Fibroblast of skin of left quadriceps (primary cell): ENCODE measurements around the gene SLC2A9.
"Not testable (repeated sequence)": the region's sequence is repeated elsewhere in the genome, so short reads cannot be mapped to it uniquely, and the experiment has no call there.

Experiments
- DNase-seq, 2 experiments: peaks; one replicate each; pipeline ENCODE4 v3.0.0-alpha.2; 2013; ENCODE audit warnings: low read depth in 2 of 2

Gene SLC2A9

DNA sequence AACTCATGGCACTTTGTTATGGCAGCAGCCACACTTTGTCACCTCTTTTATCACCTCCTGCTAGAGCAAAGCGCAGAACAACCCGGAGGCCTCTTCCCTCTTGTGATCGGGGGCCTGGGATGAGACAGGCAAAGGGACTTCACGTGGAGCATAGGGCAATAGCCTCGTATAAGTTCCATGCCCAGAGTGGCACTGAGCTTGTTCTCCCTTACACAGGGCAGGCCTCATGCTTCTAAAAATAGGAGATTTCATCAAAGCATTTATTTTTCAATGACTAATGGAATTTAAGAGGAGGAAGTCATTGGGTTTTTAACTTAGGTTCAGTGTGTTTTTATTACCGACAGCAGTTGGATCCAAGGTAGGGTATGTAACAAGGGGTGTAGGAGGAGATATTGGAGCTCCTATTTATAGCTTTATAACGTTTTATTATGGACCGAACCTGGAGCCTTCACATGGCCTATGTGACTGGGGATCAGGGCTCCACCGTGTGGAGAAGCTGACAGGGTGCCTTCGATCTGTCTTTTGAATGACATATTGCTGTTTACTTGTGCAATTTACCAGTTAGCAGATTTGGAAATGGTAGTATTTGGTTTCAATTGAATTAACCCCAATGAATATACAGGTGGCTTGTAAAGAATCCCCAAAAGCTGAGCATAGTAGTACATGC, 93.8 kb downstream of the SLC2A9 start:
- no peak for DNase-seq

DNA sequence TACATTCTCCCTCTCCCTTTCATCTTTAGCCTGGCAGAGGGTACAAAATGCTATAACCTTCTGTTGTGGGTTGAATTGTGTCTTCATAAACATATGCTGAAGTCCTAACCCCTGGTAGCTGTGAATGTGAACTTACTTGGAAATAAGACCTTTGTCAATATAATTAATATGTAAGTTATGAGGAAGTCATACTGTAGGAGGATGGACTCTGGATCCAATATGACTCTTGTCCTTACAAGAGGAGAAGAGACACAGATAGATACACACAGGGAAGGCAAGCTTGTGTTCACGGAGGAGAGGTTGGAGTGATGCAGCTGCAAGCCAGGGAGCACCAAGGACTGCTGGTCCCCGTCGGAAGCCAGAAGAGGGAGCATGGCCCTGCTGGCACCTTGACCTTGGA, 94.7 kb downstream of the SLC2A9 start:
- no peak for DNase-seq

DNA sequence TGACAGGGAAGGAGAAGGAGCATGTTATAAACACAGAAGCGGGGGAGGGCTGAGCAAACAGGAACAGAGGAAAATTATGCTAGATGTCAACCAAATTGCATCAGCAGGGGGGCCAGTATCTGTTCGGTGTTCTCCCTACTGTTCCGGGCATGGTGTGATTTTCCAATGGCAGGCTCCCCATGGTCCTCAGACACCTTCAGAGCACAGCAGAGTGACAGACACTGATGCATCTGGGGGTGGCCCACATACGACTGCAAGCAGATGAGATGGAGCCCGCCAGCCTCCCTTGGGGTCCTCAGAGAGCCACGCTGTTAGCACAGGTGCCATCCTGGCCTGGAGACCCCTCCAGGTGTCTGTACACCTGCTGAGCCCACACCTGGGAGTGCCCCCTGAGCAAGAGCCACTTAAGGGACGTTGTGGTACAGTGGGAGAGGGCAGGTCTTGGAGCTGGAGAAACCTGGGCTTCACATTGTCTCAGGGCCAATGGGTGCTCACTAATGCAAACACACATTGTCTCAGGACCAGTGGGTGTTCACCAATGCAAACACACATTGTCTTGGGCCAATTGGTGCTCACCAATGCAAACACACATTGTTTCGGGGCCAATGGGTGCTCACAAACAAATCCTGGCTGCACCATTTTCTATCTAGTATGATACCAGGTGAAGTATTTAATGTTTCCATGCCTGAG, 95.4 kb downstream of the SLC2A9 start:
- no peak for DNase-seq

DNA sequence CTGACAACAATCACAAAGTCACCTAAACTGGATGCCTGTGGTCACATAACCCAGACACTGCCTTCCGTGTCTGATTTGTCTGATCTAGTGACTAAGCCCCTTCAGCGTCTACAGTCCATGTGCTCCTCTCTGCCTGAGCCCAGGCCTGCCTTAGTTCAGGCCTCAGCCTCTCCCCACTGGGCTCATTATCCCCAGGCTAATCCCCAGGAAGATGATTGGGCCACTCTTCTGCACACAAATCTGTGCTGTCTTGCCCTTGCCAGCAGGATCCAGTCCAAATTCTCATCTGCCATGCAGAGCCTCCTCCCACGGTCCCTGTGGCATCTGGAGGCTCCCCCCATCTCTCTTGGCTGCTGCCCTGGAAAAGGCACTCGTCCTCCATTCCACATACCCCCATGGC, 96.5 kb downstream of the SLC2A9 start:
- DNase-seq: no peak

DNA sequence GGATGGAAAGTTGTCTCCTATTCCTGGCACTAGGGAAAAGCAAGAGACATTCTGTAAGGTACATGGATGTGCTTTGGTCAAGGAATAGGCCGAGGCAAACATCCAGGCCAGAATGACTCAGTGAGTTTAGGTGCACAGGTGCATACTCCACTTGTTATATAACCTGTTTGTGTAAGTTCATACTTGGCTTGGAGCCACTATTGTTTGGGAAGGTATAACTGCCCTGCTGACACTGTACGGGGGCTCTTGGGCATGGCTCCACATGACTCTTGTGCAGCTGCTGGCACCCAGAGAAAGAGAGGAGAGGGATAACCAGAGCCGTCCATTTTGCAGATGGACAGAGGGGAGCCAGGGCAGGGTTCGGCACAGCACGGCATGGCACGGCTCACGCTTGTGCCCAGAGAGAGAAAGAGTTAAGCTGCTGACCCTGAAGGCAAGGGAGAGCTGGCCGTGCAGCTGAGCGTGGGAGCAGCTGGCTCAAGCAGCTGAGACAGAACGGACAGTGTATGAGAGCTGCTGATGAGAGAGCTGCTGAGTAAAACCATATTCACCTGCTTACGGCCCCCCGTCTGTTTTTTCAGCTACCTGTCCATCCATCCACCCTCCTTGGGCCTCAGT, 98.0 kb downstream of the SLC2A9 start:
- DNase-seq: no peak

DNA sequence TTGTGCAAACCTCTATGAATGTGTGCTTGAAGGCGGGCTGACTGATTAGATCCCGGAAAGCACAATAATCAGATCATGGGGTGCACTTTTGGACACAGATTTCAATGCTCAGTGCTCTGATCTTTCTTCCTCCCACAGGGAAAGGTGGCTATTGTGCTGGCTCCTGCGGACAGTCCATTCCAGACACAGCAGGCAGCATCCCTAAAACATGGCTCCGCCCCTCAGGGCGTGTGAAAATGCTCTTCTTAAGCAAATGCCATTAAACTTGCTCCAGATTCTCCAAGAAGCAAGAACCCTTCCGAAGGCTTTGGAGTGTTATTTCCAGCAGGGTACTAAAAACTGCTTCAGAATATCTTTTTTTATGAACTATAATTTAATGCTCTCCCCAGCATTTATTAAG, 100.0 kb downstream of the SLC2A9 start:
- no peak for DNase-seq

DNA sequence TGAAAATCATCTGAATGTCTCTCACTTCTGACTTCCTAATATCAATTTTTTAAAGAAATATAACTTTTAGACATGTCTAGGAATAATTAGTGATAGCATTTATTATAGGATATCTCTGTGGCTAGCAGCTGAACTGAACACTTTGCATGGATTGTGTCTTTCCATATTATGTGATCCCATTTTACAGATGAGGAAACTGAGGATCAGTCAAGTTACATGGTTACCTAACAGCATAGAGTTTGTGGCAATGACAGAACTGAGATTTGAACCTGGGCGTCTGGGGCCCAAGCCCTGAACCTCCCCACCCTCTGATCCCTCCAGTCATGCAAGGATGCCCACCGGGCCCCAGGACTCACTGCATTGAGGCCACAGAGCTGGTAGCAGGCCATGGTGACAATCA, 101.3 kb downstream of the SLC2A9 start:
- no peak for DNase-seq

DNA sequence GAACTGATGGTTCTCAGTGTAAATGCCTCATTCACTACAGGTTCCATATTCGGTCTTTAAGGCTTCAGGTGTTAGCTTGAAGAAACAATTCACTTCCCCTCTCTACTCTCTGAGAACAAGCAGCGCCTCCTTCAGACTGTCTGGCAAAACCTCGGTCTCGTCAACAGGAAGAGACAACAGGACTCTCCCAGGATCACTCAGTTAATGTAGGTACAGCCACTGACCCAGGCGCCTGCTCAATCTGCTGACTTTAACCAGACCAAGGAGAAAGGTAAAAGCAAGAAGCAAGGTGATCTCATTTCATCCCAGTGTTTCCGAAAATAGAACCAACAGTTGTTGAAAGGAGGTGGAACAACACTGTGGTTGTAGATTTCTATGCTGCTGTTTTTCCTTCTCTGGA, 102.2 kb downstream of the SLC2A9 start:
- DNase-seq: no peak

DNA sequence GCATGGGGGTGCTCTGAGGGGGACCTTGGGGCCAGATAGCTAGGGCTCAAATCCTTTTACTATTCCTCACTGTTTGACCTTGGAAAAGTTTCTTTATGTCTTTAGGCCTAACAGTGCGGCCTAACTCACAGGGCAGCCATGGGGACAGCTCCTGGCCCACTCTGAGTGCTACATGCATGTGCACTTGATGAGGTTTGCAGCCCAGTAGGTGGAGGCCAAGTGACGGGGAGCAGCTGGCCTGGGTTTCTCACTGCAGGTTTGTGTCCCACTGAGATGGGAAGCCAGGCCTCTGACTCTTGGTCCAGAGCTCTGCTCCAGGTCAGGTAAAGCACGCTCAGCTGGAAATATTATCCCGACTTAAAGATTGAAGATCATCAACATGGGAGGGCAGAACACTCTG, 102.8 kb downstream of the SLC2A9 start:
- DNase-seq: no peak

DNA sequence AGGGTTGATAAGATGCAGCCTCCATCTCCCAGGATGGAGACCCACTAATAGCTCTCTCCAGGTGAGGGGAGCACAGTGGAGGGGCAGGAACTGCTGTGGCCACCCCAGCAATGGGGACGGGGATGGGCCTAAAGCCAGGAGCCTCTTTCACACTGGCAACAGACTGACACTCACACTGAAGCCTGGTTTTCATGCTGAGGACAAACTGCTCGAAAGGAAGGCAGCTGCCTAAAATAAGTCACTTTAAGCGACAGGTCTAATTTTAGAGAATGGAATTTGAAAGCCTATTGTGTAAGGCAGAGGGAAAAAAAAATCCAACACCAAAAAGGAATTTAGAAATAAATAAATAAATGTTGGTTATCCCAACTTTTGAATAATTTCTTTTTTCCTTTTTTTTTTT, 104.4 kb downstream of the SLC2A9 start:
- DNase-seq: no peak

DNA sequence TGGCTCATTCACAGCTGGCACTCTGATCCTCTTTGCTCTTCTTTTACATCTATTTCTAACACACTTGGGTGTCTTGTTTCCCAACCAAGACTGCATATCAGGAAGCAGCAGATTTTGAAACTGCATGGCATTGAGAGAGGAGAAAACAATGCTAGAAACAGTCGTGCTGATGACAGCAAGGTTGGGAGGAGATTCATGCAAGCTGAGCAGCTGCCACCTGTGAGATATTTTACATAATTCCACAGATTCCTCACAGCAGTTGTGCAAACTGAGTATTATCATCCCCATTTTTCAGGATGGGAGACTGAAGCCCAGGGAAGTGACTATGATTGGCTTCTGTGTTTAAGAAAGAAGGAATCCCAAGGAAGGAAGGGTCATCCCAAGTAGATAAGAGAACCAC, 105.0 kb downstream of the SLC2A9 start:
- DNase-seq: no peak

DNA sequence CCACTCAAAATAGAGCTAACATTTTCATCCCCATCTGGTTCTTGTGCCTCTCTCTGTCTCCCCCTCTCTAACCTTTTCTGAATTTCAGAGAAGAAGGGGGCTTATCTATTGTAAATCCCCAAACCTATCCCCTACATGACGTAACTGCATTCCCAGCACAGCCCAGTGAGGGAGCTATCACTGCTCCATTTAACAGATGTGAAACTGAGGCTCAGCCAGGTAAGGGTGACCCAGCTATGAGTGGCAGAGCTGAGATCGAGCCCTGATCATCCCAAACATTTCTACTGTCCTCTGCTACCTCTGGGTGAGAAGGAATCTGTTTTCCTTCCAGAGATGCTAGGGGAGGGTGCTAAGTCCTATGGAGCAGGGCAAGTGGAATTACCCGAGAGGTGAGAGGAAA, 107.5 kb downstream of the SLC2A9 start:
- no peak for DNase-seq

DNA sequence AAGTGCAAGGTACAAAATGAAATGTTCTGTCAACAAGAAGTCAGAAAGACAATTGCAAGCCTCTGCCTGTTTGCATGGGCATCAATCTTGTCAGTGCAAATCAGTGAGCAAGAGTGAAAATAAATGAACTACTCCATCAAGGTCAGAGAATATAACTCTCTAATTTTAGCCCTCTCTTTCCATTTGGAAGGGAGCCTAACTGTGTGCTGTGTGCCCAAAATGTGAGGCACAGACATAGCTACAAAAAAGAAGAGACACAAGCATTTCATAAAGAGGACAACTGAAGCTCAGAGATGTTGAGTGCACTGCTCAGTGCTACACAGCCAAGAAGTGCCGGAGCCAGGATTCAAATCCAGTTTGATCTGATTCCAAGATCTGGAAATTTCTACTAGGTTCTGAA, 114.3 kb downstream of the SLC2A9 start:
- no peak for DNase-seq

DNA sequence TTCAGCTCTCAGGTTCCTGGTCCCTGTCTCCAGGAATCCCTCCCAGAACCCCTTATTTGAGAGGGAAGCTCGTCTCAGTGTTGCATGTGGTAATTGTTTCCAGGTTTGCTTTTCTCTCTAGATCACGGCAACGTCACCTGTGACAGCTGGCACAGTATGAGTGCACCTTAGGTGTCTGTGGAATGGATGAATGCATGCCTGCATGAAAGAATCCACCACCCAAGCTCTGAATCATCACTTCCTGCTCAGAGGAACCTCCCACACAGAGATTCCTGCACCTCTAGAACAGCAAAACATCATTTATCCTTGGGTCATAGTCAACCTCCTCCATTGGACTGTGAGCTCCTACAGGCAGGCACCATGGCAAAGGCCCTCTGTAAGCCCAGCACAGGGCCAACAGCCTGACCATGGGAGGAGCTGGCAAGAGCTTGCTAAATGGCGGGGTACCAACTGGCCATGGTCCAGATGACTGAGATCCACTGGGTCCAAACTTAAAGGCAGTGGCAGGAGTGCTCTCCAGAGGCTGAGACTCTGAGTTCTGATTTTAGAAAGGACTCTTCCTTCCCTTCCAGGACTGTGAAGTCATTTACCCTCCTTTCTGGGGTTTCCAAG, 116.2 kb downstream of the SLC2A9 start:
- DNase-seq: no peak

DNA sequence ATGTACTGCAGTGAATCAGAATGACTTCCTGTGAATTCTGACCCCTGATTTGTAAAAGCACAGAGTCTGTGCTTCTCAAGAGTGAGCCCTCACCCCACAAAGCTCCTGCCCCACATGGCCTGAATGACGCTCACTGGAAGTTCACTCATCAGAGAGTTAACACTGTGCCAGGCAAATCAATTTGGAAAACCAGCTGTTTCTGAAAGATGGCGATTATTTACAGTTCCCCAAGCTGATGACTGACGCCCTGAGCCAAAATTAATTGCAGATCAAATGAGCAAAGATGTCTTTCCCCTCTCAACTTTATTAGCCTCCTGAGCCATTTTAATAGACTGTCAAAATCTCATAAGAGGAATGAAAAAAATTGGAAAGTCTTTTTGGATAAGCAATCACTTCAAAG, 118.0 kb downstream of the SLC2A9 start:
- DNase-seq: no peak

DNA sequence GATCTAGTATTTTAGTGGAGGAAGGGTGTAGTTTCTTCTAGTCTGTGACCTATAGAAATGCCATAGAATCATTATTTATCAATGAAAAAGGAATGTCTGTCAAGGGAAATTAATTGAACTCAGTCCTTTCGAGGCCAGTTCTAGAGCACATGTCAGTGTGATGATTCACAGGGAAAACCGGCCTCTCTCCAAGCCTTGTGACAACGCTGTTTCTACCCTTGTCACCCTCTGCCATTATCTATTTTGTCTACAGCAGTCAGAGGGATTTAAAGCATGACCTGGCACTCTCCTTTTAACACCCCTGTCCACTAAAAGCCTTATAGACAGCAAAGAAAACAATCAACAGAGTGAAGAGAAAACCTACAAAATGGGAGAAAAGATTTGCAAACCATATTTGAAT, 120.0 kb downstream of the SLC2A9 start:
- DNase-seq: no peak

DNA sequence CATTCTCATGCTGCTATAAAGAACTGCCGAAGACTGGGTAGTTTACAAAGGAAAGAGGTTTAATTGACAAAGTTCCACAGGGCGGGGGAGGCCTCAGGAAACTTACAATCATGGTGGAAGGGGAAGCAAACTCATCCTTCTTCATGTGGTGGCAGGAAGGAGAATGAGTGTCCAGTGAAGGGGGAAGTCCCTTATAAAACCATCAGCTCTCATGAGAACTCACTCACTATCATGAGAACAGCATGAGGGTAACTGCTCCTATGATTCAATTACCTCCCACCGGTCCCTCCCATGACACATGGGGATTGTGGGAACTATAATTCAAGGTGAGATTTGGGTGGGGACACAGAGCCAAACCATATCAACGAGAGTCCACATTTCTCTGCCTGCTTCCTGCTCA, 120.7 kb downstream of the SLC2A9 start:
- DNase-seq: not testable (repeated sequence)

DNA sequence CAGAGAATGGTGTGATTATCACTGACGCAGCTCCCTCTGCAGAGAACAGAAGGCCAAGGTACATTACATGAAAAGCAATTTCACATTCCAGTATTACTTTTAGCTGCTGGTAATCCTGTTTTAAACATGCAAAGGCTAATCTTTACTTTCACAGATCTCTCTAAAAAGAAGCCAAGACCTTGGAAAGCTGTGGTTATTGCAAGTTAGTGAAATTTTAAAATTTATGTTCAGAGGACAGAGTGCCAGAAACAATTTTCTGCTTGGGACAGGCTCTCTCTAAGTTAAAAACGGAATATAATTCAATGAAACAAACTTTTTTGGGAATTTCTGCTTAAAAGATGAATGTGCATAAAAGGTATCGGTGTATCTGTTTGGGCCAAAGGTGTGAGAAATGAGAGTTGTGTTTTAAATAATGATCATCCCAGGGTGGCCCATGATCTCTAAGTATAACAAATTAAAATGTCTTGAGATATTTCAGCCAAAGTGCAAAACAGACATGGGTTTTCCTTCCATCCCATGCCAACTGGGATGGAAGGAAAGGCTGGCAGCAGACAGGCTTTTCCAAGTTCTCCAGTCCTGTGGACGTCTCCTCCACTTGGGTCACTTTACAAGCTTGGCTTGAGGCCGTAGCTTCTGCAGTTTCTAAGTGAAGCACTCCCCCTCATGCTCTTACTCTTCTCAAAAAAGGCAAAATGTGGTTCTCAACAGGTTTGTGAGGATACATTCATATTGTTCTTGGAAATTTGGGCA, 121.8 kb downstream of the SLC2A9 start:
- no peak for DNase-seq

DNA sequence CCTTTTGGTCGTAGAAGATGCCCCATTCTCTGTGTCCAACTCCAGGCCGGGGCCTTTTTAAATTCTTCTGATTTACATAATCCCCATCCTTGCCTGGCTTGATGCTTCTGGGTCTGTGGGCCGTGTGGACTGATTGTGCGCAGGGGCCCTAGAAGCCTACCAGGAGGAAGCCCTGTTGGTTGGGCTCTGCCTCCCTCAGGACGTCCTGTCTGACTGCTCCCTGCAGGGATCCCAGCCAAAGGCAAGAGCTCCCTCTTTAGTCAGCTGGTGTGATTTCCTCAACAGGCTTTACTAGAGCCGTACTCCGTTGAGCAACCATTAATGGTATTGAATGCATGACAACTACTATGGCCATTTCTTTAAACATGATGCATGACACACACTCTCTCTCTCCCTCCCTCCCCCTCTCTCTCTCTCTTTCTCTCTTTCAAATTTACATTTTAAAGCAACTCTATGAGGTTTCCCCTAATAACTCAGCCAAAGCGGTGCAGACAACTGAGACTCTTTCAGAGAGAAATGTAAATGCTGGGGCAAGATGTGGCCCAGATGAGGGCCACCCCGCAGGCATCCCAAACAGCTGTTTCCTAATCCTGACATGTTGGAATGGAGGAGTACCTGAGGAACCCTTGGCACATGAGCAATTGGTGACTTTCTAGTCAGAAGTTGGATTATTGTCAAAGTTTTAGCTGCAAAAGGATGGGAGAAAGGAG, 122.5 kb downstream of the SLC2A9 start:
- DNase-seq: no peak

DNA sequence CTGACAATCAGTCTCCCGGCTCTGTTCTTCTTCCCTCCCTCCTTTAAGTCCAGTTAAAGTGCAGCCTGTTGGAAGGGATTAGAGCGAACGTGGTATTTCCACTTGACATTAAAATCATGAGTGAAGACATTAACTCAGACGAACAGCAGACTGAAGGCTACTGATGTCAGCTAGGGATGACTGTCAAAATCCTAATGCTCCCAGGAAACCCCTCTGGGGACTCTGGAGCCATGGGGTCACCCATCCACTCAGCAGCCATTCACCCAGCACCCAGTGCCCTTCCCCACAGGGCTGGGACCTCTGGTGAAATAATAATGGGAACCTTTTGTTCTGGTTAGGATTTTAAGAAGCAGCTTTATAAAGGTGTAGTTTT, 126.0 kb downstream of the SLC2A9 start:
- DNase-seq: no peak

DNA sequence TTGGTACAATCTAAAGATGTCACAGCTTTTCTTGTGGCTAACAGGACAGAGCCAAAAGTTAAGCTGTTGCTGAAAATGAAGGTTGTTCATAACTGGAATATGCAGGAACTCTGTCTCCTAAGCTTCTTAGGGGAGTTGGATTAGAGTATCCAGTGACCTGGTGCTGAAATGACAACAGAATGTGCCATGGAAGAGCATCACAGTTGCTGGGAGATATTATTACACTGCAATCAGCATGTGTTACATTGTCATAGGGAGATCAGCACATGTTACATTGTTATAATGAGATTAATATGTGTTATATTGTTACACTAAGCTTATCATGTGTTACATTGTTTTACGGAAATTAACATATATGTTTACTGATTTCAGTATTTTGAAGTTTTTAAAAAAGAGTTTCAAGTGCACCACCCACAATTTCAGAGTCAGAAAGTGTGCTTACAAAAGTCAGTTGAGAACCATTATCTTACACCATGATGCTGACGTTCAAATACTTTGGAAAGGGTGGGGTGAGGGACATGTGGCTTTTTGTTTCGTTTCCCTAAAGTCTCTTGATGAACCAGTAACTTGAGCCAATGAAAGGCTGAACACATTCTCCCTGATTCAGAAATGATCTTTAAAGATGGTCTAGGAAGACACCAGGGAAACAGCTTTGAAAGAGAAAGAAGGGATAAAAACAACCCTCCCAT, 126.5 kb downstream of the SLC2A9 start:
- no peak for DNase-seq
